CD4-positive, alpha-beta memory T cell (primary cell): ENCODE data around the gene MERTK. TPM values are rescaled to one million over a fixed set of nuclear protein-coding genes. Genes with fewer than 3 reads are reported as not detected.

Experiments used
- CTCF ChIA-PET: fragments of 350-600 bp; sonication (Branson Sonifier 250); formaldehyde crosslinking; loops from one replicate; lab custom pipeline; 2021; ENCODE audit warnings: inconsistent platforms; ENCODE audit not compliant: partially characterized antibody; lab: Charles Lee
- POLR2A ChIA-PET: fragments of 350-600 bp; sonication (Branson Sonifier 250); formaldehyde crosslinking; loops from one replicate; lab custom pipeline; 2021; ENCODE audit not compliant: partially characterized antibody; lab: Charles Lee
- DNase-seq, 5 donors: peaks; one replicate each; pipeline versions ENCODE4 v3.0.0 to v3.0.0-alpha.2; 2020 to 2022; ENCODE audit warnings: mixed read lengths in 1 of 5
- H3K27ac ChIP-seq: one replicate; pipeline ENCODE4 v1.7.0; 2013; ENCODE audit warnings: low read depth, low read length
- H3K27me3 ChIP-seq: 2 replicates; pipeline ENCODE4 v1.7.0; 2013; ENCODE audit warnings: mild to moderate bottlenecking, low read length, moderate library complexity; ENCODE audit not compliant: insufficient read depth
- H3K36me3 ChIP-seq: 2 replicates; pipeline ENCODE4 v1.7.0; 2013; ENCODE audit warnings: mild to moderate bottlenecking, low read length, moderate library complexity; ENCODE audit not compliant: insufficient read depth
- H3K4me1 ChIP-seq: 2 replicates; pipeline ENCODE4 v1.7.0; 2013; ENCODE audit warnings: mild to moderate bottlenecking, low read length, moderate library complexity; ENCODE audit not compliant: insufficient read depth
- H3K4me3 ChIP-seq, 2 donors: one replicate each; pipeline ENCODE4 v1.7.0; 2013; ENCODE audit warnings: low read length in 2 of 2, mild to moderate bottlenecking in 1 of 2
- H3K9me3 ChIP-seq, 2 donors: one replicate each; pipeline ENCODE4 v1.7.0; 2013; ENCODE audit warnings: low read length in 2 of 2, control low read depth in 1 of 2; ENCODE audit not compliant: control insufficient read depth in 1 of 2
- H3K27ac Mint-ChIP-seq, 7 donors: one replicate each; pipeline ENCODE4 v1.8.0; 2020 to 2021; ENCODE audit warnings: mixed read lengths in 7 of 7, mild to moderate bottlenecking in 6 of 7, inconsistent platforms in 3 of 7, moderate library complexity in 3 of 7
- H3K27me3 Mint-ChIP-seq, 2 donors: one replicate each; pipeline ENCODE4 v1.8.0; 2020 to 2021; ENCODE audit warnings: mixed read lengths in 2 of 2
- H3K36me3 Mint-ChIP-seq, 2 donors: one replicate each; pipeline ENCODE4 v1.8.0; 2020 to 2021; ENCODE audit warnings: mixed read lengths in 2 of 2, inconsistent platforms in 1 of 2, mild to moderate bottlenecking in 1 of 2
- H3K4me1 Mint-ChIP-seq, 4 donors: one replicate each; pipeline ENCODE4 v1.8.0; 2020 to 2021; ENCODE audit warnings: mixed read lengths in 4 of 4, mild to moderate bottlenecking in 1 of 4
- H3K4me3 Mint-ChIP-seq, 8 donors: one replicate each; pipeline ENCODE4 v1.8.0; 2020 to 2021; ENCODE audit warnings: mixed read lengths in 8 of 8, mild to moderate bottlenecking in 7 of 8, moderate library complexity in 6 of 8, inconsistent platforms in 3 of 8
- H3K9me3 Mint-ChIP-seq, 8 donors: one replicate each; pipeline ENCODE4 v1.8.0; 2020 to 2021; ENCODE audit warnings: mixed read lengths in 8 of 8, mild to moderate bottlenecking in 5 of 8, inconsistent platforms in 3 of 8, moderate library complexity in 1 of 8
- intact Hi-C: fragments of 100-400 bp; cut with micrococcal nuclease; formaldehyde crosslinking; loops from one replicate; pipeline ENCODE4 v1.15.1; 2023
- polyA plus RNA-seq, 2 donors: library from polyadenylated mRNA; unstranded; fragments of 300-500 nt; fragmentation: Illumina TruSeq; gene quantifications; one replicate each; pipeline ENCODE4 v1.2.3, GENCODE V29; 2021
- total RNA-seq, 2 experiments: library from RNA; stranded (reverse); gene quantifications; one replicate each; pipeline ENCODE4 v1.2.3, GENCODE V29; 2021

MERTK gene
- total and polyA plus RNA-seq, 4 experiments from 2014 or later, result 0.09 to 0.67 (median 0.45) TPM

DNA sequence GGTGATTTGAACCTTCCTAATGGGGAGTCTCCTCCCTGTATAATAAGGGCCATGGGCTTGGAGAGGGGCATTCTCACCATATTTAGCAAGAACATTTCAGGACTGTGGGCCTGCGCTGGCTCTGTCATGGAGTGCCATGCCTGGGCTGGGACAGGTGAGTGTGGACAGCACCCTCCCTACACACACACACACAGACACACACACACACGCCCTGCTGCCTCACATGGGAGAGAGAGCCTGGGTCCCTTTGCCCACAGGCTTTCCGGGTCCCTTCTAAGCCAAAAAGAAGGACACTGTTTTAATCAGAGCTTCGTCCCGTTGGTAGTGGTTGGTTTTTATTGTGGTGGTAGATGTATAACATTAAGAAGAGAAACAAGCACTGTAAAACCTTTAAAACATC lies 125.3 kb downstream of the MERTK start:
- no peak overlapping the region for H3K27ac Mint-ChIP-seq
- no peaks in the 10 kb centered on the region for H3K4me1 Mint-ChIP-seq
- peaks cover 4 to 7% of the 10 kb centered on the region in 2 donors for H3K27me3 Mint-ChIP-seq
- DNase-seq, result no peak
- intact Hi-C loops, result no loop called here
- Histone ChIP-seq H3K4me1 (no peaks in the 10 kb centered on the region), H3K27me3 (no peaks in the 10 kb centered on the region), H3K9me3 (no peaks in the 10 kb centered on the region), H3K4me3 (no peak overlapping the region), H3K27ac (no peak overlapping the region), H3K36me3 (no peaks in the 10 kb centered on the region)
- POLR2A ChIA-PET, result no interaction called here
- CTCF ChIA-PET, result no interaction called here
- H3K36me3 Mint-ChIP-seq, result no peaks in the 10 kb centered on the region
- H3K4me3 Mint-ChIP-seq, result no peak overlapping the region
- H3K9me3 Mint-ChIP-seq, result no peaks in the 10 kb centered on the region

DNA sequence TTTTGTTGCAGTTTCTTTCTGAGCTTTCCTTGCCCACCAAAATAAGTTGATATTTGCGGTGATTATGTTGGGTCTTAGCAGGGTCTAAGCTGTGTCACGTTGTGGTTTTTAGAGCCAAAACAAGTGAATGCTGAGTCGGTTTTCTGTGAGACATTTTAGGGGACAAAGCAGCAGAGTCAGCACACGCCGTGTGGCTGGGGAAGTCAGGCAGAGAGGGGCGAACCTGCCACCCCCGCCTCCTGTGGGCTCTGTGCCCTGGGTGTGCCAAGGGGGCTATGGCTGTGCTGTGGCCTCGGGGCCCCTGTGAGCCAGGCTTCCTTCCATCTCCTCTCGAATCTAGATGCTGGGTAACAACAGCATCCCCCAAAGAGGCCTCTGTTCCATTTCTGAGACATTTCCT lies 125.8 kb downstream of the MERTK start:
- Histone ChIP-seq H3K27ac (no peak overlapping the region), H3K4me3 (no peak overlapping the region), H3K9me3 (no peaks in the 10 kb centered on the region), H3K27me3 (no peaks in the 10 kb centered on the region), H3K36me3 (no peaks in the 10 kb centered on the region), H3K4me1 (no peaks in the 10 kb centered on the region)
- H3K27ac Mint-ChIP-seq, result no peak overlapping the region
- no peaks in the 10 kb centered on the region for H3K36me3 Mint-ChIP-seq
- intact Hi-C loops, result no loop called here
- ChIA-PET CTCF (no interaction called here), POLR2A (no interaction called here)
- H3K9me3 Mint-ChIP-seq, result no peaks in the 10 kb centered on the region
- H3K4me3 Mint-ChIP-seq, result no peak overlapping the region
- H3K27me3 Mint-ChIP-seq, result peaks cover 3 to 4% of the 10 kb centered on the region in 2 donors
- no peaks in the 10 kb centered on the region for H3K4me1 Mint-ChIP-seq
- no peak for DNase-seq

- Histone ChIP-seq H3K9me3 (no peaks in the 10 kb centered on the region), H3K4me1 (no peaks in the 10 kb centered on the region), H3K4me3 (no peak overlapping the region), H3K36me3 (no peaks in the 10 kb centered on the region), H3K27ac (no peak overlapping the region), H3K27me3 (no peaks in the 10 kb centered on the region)
- Mint-ChIP-seq H3K27me3 (peaks cover 4 to 6% of the 10 kb centered on the region in 2 donors), H3K36me3 (no peaks in the 10 kb centered on the region), H3K9me3 (no peaks in the 10 kb centered on the region), H3K4me3 (no peak overlapping the region), H3K4me1 (no peaks in the 10 kb centered on the region), H3K27ac (peak overlapping the region in 1 of 7 donors; percentile 47)
- ChIA-PET POLR2A (no interaction called here), CTCF (interaction anchor here (0.6 kb wide), 1 partner anchor 47 kb away, joined by 4 read pairs; no protein-coding TSS in a partner anchor)
- intact Hi-C loops, result no loop called here
- DNase-seq, result no peak
Measured at GRCh38 chr2:112024896-112025491, 126.6 kb downstream of the MERTK start.

DNA sequence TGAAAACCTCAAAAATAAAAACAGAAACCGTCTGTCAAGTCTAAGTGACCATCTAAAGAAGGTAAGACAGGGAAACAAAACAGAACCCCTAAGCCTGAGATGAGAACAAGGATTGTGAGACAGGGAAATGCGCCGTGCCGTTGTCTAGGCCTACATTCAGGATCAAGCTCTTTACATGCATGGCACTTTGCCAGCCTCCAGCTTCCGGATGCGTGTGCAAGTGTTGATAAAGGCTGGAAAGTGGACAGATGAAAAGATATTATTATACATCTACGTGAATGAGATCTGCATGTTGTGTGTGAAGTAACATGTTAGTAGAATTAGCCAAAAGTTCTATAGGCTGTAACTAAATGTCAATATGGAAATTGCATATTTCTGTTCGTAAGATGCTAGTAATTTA lies 128.1 kb downstream of the MERTK start:
- intact Hi-C loops, result no loop called here
- peaks cover 2% of the 10 kb centered on the region in 2 donors for H3K27me3 Mint-ChIP-seq
- no peak overlapping the region for H3K4me3 ChIP-seq
- no peak overlapping the region for H3K4me3 Mint-ChIP-seq
- POLR2A ChIA-PET, result no interaction called here
- H3K9me3 ChIP-seq, result no peaks in the 10 kb centered on the region
- no peaks in the 10 kb centered on the region for H3K4me1 Mint-ChIP-seq
- H3K36me3 Mint-ChIP-seq, result no peaks in the 10 kb centered on the region
- H3K27ac Mint-ChIP-seq, result no peak overlapping the region
- CTCF ChIA-PET, result no interaction called here
- H3K9me3 Mint-ChIP-seq, result peaks cover 0 to 3% (median 0%) of the 10 kb centered on the region in 8 donors
- no peak for DNase-seq
- no peaks in the 10 kb centered on the region for H3K36me3 ChIP-seq
- no peak overlapping the region for H3K27ac ChIP-seq
- H3K27me3 ChIP-seq, result no peaks in the 10 kb centered on the region
- H3K4me1 ChIP-seq, result no peaks in the 10 kb centered on the region

- Mint-ChIP-seq H3K4me3 (no peak overlapping the region), H3K36me3 (no peaks in the 10 kb centered on the region), H3K27ac (no peak overlapping the region), H3K27me3 (peaks cover 2% of the 10 kb centered on the region in 2 donors), H3K4me1 (peaks cover 0 to 5% (median 2%) of the 10 kb centered on the region in 4 donors), H3K9me3 (peaks cover 0 to 3% (median 0%) of the 10 kb centered on the region in 8 donors)
- Histone ChIP-seq H3K4me3 (no peak overlapping the region), H3K27me3 (no peaks in the 10 kb centered on the region), H3K27ac (no peak overlapping the region), H3K4me1 (no peaks in the 10 kb centered on the region), H3K36me3 (no peaks in the 10 kb centered on the region), H3K9me3 (no peaks in the 10 kb centered on the region)
- intact Hi-C loops, result no loop called here
- DNase-seq, result no peak
- ChIA-PET POLR2A (no interaction called here), CTCF (no interaction called here)
Measured at GRCh38 chr2:112027767-112028166, 129.4 kb downstream of the MERTK start.

GRCh38 chr2:112029164-112029563 lies 130.8 kb downstream of the MERTK start:
- Histone ChIP-seq H3K4me1 (no peaks in the 10 kb centered on the region), H3K9me3 (no peaks in the 10 kb centered on the region), H3K27me3 (no peaks in the 10 kb centered on the region), H3K4me3 (no peak overlapping the region), H3K36me3 (no peaks in the 10 kb centered on the region), H3K27ac (no peak overlapping the region)
- H3K9me3 Mint-ChIP-seq, result peaks cover 0 to 3% (median 0%) of the 10 kb centered on the region in 8 donors
- no peak overlapping the region for H3K4me3 Mint-ChIP-seq
- intact Hi-C loops, result no loop called here
- no peak overlapping the region for H3K27ac Mint-ChIP-seq
- ChIA-PET POLR2A (no interaction called here), CTCF (no interaction called here)
- DNase-seq, result no peak
- H3K36me3 Mint-ChIP-seq, result no peaks in the 10 kb centered on the region
- peaks cover 0 to 5% (median 2%) of the 10 kb centered on the region in 4 donors for H3K4me1 Mint-ChIP-seq
- peaks cover 2% of the 10 kb centered on the region in 2 donors for H3K27me3 Mint-ChIP-seq

- H3K9me3 Mint-ChIP-seq, result peaks cover 0 to 13% (median 3%) of the 10 kb centered on the region in 8 donors
- no peaks in the 10 kb centered on the region for H3K36me3 Mint-ChIP-seq
- H3K27ac Mint-ChIP-seq, result no peak overlapping the region
Measured at GRCh38 chr2:112031473-112032223, 133.2 kb downstream of the MERTK start.

More at GRCh38 chr2:112031473-112032223, 133.2 kb downstream of the MERTK start:
- no peak overlapping the region for H3K4me3 ChIP-seq
- Mint-ChIP-seq H3K4me1 (peaks cover 0 to 5% (median 2%) of the 10 kb centered on the region in 4 donors), H3K4me3 (no peak overlapping the region), H3K27me3 (peaks cover 2% of the 10 kb centered on the region in 2 donors)
- DNase-seq, result no peak
- POLR2A ChIA-PET, result no interaction called here
- H3K4me1 ChIP-seq, result no peaks in the 10 kb centered on the region
- no peak overlapping the region for H3K27ac ChIP-seq
- H3K27me3 ChIP-seq, result no peaks in the 10 kb centered on the region
- no peaks in the 10 kb centered on the region for H3K9me3 ChIP-seq
- intact Hi-C loops, result no loop called here
- H3K36me3 ChIP-seq, result no peaks in the 10 kb centered on the region
- CTCF ChIA-PET, result no interaction called here
